ENCODE measurements around the gene RAB6B.

Gene RAB6B

DNA sequence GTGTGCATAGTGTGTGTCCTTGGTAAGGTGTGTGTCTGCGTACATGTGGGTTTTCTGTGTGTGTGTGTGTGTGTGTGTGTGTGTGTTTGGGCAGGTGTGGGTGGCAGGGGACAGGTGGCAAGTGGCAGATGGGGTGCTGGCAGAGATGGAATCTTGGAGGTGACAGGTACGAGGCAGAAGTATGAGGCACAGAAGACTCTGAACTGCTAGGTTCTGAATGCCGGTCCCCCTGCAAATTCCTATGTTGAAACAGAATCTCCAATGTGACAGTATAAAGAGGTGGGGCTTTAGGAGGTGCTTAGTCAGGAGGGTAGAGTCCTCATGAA is 60.3 kb downstream of the RAB6B start:
- no peaks in the 10 kb centered on the region for H3K4me1 ChIP-seq (ENCODE audit: control insufficient read depth, insufficient read depth, low read length)
- H3K4me3 ChIP-seq (ENCODE audit: low read depth, low read length), result no peak overlapping the region
- peaks cover 0 to 66% of the 10 kb centered on the region in 2 experiments; a peak in 1 of 3 replicates for H3K36me3 ChIP-seq (ENCODE audit: control insufficient read depth in 2 of 2, insufficient read depth in 1 of 2, low read length in 2 of 2)
- POLR2A ChIA-PET, result no interaction called here
- TF ChIP-seq EGR2 (tag by site-specific recombination; IDR thresholded peaks at IDR 0.05; ENCODE audit: low read depth) (peak; percentile 27; the same call in 1 of the 2 replicates), ZNF707 (tag by site-specific recombination; IDR thresholded peaks at IDR 0.05) (no peak), ZNF24 (tag by site-specific recombination; IDR thresholded peaks at IDR 0.05) (no peak), ZNF670 (tag by site-specific recombination; IDR thresholded peaks at IDR 0.05; ENCODE audit: low read depth) (no peak), ZNF184 (tag by site-specific recombination; IDR thresholded peaks at IDR 0.05) (no peak), ZFHX2 (tag by site-specific recombination; conservative IDR thresholded peaks at IDR 0.05) (peak; percentile 10), ZNF202 (tag by site-specific recombination; IDR thresholded peaks at IDR 0.05; ENCODE audit: borderline replicate concordance) (no peak), SETDB1 (IDR thresholded peaks at IDR 0.05; ENCODE audit: insufficient read length, low read length) (no peak), ZNF138 (tag by site-specific recombination; IDR thresholded peaks at IDR 0.05; ENCODE audit: borderline replicate concordance) (no peak), WT1 (tag by site-specific recombination; IDR thresholded peaks at IDR 0.05) (no peak), KLF7 (tag by site-specific recombination; IDR thresholded peaks at IDR 0.05; ENCODE audit: borderline replicate concordance) (no peak), ZFP69B (tag by site-specific recombination; IDR thresholded peaks at IDR 0.05) (no peak), ZNF341 (tag by site-specific recombination; IDR thresholded peaks at IDR 0.05; ENCODE audit: low read depth) (no peak)
- TF ChIP-seq, protein P1, sequence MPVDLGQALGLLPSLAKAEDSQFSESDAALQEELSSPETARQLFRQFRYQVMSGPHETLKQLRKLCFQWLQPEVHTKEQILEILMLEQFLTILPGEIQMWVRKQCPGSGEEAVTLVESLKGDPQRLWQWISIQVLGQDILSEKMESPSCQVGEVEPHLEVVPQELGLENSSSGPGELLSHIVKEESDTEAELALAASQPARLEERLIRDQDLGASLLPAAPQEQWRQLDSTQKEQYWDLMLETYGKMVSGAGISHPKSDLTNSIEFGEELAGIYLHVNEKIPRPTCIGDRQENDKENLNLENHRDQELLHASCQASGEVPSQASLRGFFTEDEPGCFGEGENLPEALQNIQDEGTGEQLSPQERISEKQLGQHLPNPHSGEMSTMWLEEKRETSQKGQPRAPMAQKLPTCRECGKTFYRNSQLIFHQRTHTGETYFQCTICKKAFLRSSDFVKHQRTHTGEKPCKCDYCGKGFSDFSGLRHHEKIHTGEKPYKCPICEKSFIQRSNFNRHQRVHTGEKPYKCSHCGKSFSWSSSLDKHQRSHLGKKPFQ (tag by site-specific recombination; IDR thresholded peaks at IDR 0.05), result no peak
- TF ChIP-seq, protein P2, sequence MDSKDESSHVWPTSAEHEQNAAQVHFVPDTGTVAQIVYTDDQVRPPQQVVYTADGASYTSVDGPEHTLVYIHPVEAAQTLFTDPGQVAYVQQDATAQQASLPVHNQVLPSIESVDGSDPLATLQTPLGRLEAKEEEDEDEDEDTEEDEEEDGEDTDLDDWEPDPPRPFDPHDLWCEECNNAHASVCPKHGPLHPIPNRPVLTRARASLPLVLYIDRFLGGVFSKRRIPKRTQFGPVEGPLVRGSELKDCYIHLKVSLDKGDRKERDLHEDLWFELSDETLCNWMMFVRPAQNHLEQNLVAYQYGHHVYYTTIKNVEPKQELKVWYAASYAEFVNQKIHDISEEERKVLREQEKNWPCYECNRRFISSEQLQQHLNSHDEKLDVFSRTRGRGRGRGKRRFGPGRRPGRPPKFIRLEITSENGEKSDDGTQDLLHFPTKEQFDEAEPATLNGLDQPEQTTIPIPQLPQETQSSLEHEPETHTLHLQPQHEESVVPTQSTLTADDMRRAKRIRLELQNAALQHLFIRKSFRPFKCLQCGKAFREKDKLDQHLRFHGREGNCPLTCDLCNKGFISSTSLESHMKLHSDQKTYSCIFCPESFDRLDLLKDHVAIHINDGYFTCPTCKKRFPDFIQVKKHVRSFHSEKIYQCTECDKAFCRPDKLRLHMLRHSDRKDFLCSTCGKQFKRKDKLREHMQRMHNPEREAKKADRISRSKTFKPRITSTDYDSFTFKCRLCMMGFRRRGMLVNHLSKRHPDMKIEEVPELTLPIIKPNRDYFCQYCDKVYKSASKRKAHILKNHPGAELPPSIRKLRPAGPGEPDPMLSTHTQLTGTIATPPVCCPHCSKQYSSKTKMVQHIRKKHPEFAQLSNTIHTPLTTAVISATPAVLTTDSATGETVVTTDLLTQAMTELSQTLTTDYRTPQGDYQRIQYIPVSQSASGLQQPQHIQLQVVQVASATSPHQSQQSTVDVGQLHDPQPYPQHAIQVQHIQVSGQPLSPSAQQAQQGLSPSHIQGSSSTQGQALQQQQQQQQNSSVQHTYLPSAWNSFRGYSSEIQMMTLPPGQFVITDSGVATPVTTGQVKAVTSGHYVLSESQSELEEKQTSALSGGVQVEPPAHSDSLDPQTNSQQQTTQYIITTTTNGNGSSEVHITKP (tag by site-specific recombination; IDR thresholded peaks at IDR 0.05), result no peak
- CTCF ChIA-PET, result no interaction called here
- H3K27ac ChIP-seq (ENCODE audit: extremely low read depth, low read depth, low read length), result no peak overlapping the region
- no peaks in the 10 kb centered on the region for H3K9me3 ChIP-seq (ENCODE audit: control insufficient read depth, insufficient read depth, low read depth, low read length)

GRCh38 chr3:133834621-133835417 is 60.9 kb downstream of the RAB6B start:
- TF ChIP-seq EGR2 (tag by site-specific recombination; IDR thresholded peaks at IDR 0.05; ENCODE audit: low read depth) (peak; percentile 94), ZFHX2 (tag by site-specific recombination; conservative IDR thresholded peaks at IDR 0.05) (peak; percentile 94)
- TF ChIP-seq, protein P2 (tag by site-specific recombination; IDR thresholded peaks at IDR 0.05), result no peak
- H3K36me3 ChIP-seq (ENCODE audit: control insufficient read depth in 2 of 2, insufficient read depth in 1 of 2, low read length in 2 of 2), result peaks cover 0 to 66% of the 10 kb centered on the region in 2 experiments; a peak in 1 of 3 replicates
- no peak overlapping the region for H3K4me3 ChIP-seq (ENCODE audit: low read depth, low read length)
- no peak overlapping the region for H3K27ac ChIP-seq (ENCODE audit: extremely low read depth, low read depth, low read length)
- H3K9me3 ChIP-seq (ENCODE audit: control insufficient read depth, insufficient read depth, low read depth, low read length), result no peaks in the 10 kb centered on the region
- POLR2A ChIA-PET, result no interaction called here
- H3K4me1 ChIP-seq (ENCODE audit: control insufficient read depth, insufficient read depth, low read length), result no peaks in the 10 kb centered on the region
- CTCF ChIA-PET, result no interaction called here

Measured in HEK293 (cell line).